K562 (cell line): Measurements from ENCODE around the gene CTNNA3. TPM values are rescaled to one million over a fixed set of nuclear protein-coding genes. Genes with fewer than 3 reads are reported as not detected.

Experiments used
- ATAC-seq: fragments of 200-7000 bp; cut with Tn5 transposase; 3 replicates; pipeline ENCODE4 v1.9.1; 2020; ENCODE audit warnings: moderate library complexity
- BruUV-seq: library from RNA; stranded (reverse); fragments of 400-500 nt; replicated peaks from 2 replicates; lab custom pipeline; 2021; lab: Mats Ljungman, UMichigan
- CTCF ChIA-PET: fragments of 300-600 bp; formaldehyde crosslinking; extraction: SDS; loops from one replicate; lab custom pipeline; 2021; ENCODE audit warnings: low intra/inter-chr PET ratio; lab: Yijun Ruan, JAX
- POLR2A ChIA-PET: fragments of 300-600, 350-650 bp; sonication (Branson Sonifier 250); formaldehyde crosslinking; extraction: SDS; loops from one replicate; lab custom pipeline; 2021; ENCODE audit warnings: antibody characterized with exemption, inconsistent platforms; lab: Yijun Ruan, JAX
- DNase-seq, 4 experiments: peaks; one replicate each; pipeline versions ENCODE4 v3.0.0 to v3.0.0-alpha.2; 2011 to 2018; ENCODE audit warnings: low spot score in 3 of 4, mixed read lengths in 3 of 4; ENCODE audit errors: extremely low read depth in 1 of 4
- FAIRE-seq: peaks from 2 replicates; lab custom pipeline; 2011; peaks lifted over from hg19 to GRCh38; lab: Jason Lieb, UNC
- H2AFZ ChIP-seq: 2 replicates; pipeline ENCODE4 v1.6.0; 2011; ENCODE audit warnings: low read depth, low read length, control low read depth, inconsistent platforms
- H3K27ac ChIP-seq: fragments of 200-600 bp; 3 replicates; pipeline ENCODE4 v1.8.0; 2011; ENCODE audit warnings: low read depth, mild to moderate bottlenecking, control low read depth, inconsistent platforms, low read length, moderate library complexity, mixed read lengths; ENCODE audit errors: extremely low read depth
- H3K27me3 ChIP-seq, 2 experiments: fragments of 300-600 bp in 1 of 2; 2 replicates in 1 of 2; 3 replicates in 1 of 2; pipeline versions ENCODE4 v1.6.0 to v1.8.0; 2011; ENCODE audit warnings: inconsistent platforms in 2 of 2, low read length in 2 of 2, mild to moderate bottlenecking in 1 of 2, mixed read lengths in 1 of 2, moderate library complexity in 1 of 2; ENCODE audit not compliant: control insufficient read depth in 2 of 2, insufficient read depth in 2 of 2
- H3K36me3 ChIP-seq: fragments of 300-600 bp; 3 replicates; pipeline ENCODE4 v1.8.0; 2011; ENCODE audit warnings: mild to moderate bottlenecking, low read length, inconsistent platforms; ENCODE audit not compliant: control insufficient read depth, insufficient read depth
- H3K4me1 ChIP-seq, 2 experiments: fragments of 200-600 bp in 1 of 2; replicated peaks in 1 of 2; 2 replicates in 1 of 2; 3 replicates in 1 of 2; pipeline versions ENCODE4 v1.5.1 to v1.8.0; 2011; ENCODE audit warnings: inconsistent platforms in 2 of 2, low read length in 2 of 2, mild to moderate bottlenecking in 1 of 2, mixed read lengths in 1 of 2, moderate library complexity in 1 of 2; ENCODE audit not compliant: control insufficient read depth in 2 of 2, insufficient read depth in 2 of 2
- H3K4me2 ChIP-seq: 2 replicates; pipeline ENCODE4 v1.6.1; 2011; ENCODE audit warnings: low read length, control low read depth, inconsistent platforms, mixed read lengths; ENCODE audit not compliant: insufficient read depth
- H3K4me3 ChIP-seq: fragments of 200-600 bp; sonication (generic), shearing (Covaris generic); 2 replicates; pipeline ENCODE4 v1.5.1; 2016; ENCODE audit warnings: control low read depth, inconsistent platforms
- H3K79me2 ChIP-seq: fragments of 200-600 bp; 3 replicates; pipeline ENCODE4 v1.8.0; 2011; ENCODE audit warnings: low read length, inconsistent platforms; ENCODE audit not compliant: control insufficient read depth, insufficient read depth
- H3K9ac ChIP-seq, 2 experiments: 2 replicates each; pipeline versions ENCODE4 v1.6.0 to v1.6.1; 2011; ENCODE audit warnings: low read depth in 2 of 2, low read length in 2 of 2, control low read depth in 1 of 2, inconsistent platforms in 1 of 2, mild to moderate bottlenecking in 1 of 2, mixed read lengths in 1 of 2; ENCODE audit not compliant: insufficient read depth in 1 of 2
- H3K9me1 ChIP-seq: one replicate; pipeline ENCODE4 v1.6.0; 2011; ENCODE audit warnings: inconsistent platforms, mild to moderate bottlenecking, low read length, moderate library complexity; ENCODE audit not compliant: control insufficient read depth, insufficient read depth
- H3K9me3 ChIP-seq: replicated peaks from 2 replicates; pipeline ENCODE4 v1.5.1; 2011; ENCODE audit warnings: low read depth, low read length, inconsistent platforms; ENCODE audit not compliant: control insufficient read depth, insufficient read depth
- H4K20me1 ChIP-seq: replicated peaks from 2 replicates; pipeline ENCODE4 v1.6.1; 2011; ENCODE audit warnings: low read length, inconsistent platforms, mixed read lengths; ENCODE audit not compliant: control insufficient read depth, insufficient read depth
- DACH1 ChIP-seq: fragments of 450-650 bp; IDR thresholded peaks from 2 replicates; pipeline ENCODE4 v1.6.1; 2018; ENCODE audit not compliant: partially characterized antibody
- FOXK2 ChIP-seq, 2 experiments: fragments of 450-650 bp; IDR thresholded peaks in 1 of 2; conservative IDR thresholded peaks in 1 of 2; 2 replicates each; pipeline ENCODE4 v1.6.1; 2016; ENCODE audit warnings: low read depth in 2 of 2, mild to moderate bottlenecking in 1 of 2
- FUS ChIP-seq: fragments of 200-400 bp; formaldehyde crosslinking; optimal IDR thresholded peaks from 2 replicates; pipeline ENCODE3; 2017; ENCODE audit warnings: low read depth, low read length
- HNRNPL ChIP-seq: fragments of 200-400 bp; formaldehyde crosslinking; IDR thresholded peaks from 2 replicates; pipeline ENCODE4 v1.6.1; 2017; ENCODE audit warnings: low read depth, mild to moderate bottlenecking, low read length
- PPARD ChIP-seq: fragments of 250-450 bp; sonication (Bioruptor Pico); IDR thresholded peaks from 2 replicates; pipeline ENCODE4 v1.8.0; 2022; ENCODE audit warnings: inconsistent platforms, mild to moderate bottlenecking, moderate library complexity
- PRMT5 ChIP-seq: sonication (generic); formaldehyde crosslinking; IDR thresholded peaks from 2 replicates; pipeline ENCODE4 v1.5.0; 2020; ENCODE audit warnings: missing genetic modification reagents
- SMAD2 ChIP-seq: fragments of 150-350 bp; IDR thresholded peaks from 2 replicates; pipeline ENCODE4 v1.6.1; 2014; ENCODE audit warnings: low read depth, mild to moderate bottlenecking, low read length
- TCF3 ChIP-seq: sonication (generic); formaldehyde crosslinking; IDR thresholded peaks from 2 replicates; pipeline ENCODE4 v1.4.0; 2020; ENCODE audit warnings: mild to moderate bottlenecking, missing genetic modification reagents
- ZC3H8 ChIP-seq: fragments of 450-650 bp; IDR thresholded peaks from 2 replicates; pipeline ENCODE4 v1.6.1; 2017
- ZKSCAN1 ChIP-seq: fragments of 150-350 bp; IDR thresholded peaks from 2 replicates; pipeline ENCODE4 v1.6.1; 2016; ENCODE audit warnings: low read depth, low read length
- ZNF184 ChIP-seq: sonication (generic); formaldehyde crosslinking; IDR thresholded peaks from 2 replicates; pipeline ENCODE4 v1.5.0; 2020; ENCODE audit warnings: missing genetic modification reagents
- ZNF24 ChIP-seq: fragments of 450-650 bp; IDR thresholded peaks from 2 replicates; pipeline ENCODE4 v1.6.1; 2016
- ZNF3 ChIP-seq: fragments of 250-450 bp; sonication (Bioruptor Pico); IDR thresholded peaks from 2 replicates; pipeline ENCODE4 v1.5.0; 2021; ENCODE audit warnings: mild to moderate bottlenecking, moderate library complexity
- ZNF324 ChIP-seq: fragments of 250-450 bp; sonication (Bioruptor Pico); IDR thresholded peaks from 2 replicates; pipeline ENCODE4 v1.4.0; 2020; ENCODE audit warnings: mild to moderate bottlenecking
- WGBS: fragments of 100-300 bp; shearing (Covaris generic); methylation state at CpG from one replicate; pipeline ENCODE4 v1.1.6; 2016; ENCODE audit warnings: low coverage, mixed read lengths; ENCODE audit not compliant: insufficient coverage; ENCODE audit errors: missing lambda C conversion rate; 5-methylcytosine and 5-hydroxymethylcytosine counted together
- in situ Hi-C: fragments of 300-500 bp; cut with MboI; formaldehyde crosslinking; loops from 4 replicates; pipeline ENCODE4 v1.15.0; 2018; ENCODE audit warnings: inconsistent platforms, mixed read lengths
- intact Hi-C: fragments of 100-400 bp; cut with micrococcal nuclease; formaldehyde crosslinking; loops from 2 replicates; pipeline ENCODE4 v1.14.2; 2022
- polyA plus RNA-seq, 8 experiments: library from polyadenylated mRNA; depleted of rRNA in 4 of 8; stranded (reverse) in 5 of 8; unstranded in 3 of 8; fragments of >200 nt; fragmentation: Nextera tagmentation in 2 of 8; fragmentation: Illumina TruSeq in 1 of 8; extraction: Ambion mirVana in 2 of 8; extraction: Trizol in 1 of 8; gene quantifications; 2 replicates each; pipeline versions ENCODE4 v1.2.1 to v1.2.3, GENCODE V29; 2011 to 2014; ENCODE audit warnings: inconsistent platforms in 1 of 8, missing spikeins in 1 of 8
- total RNA-seq, 7 experiments: library from RNA; depleted of rRNA in 6 of 7; stranded (reverse); fragments of >200 nt in 6 of 7; fragmentation: Illumina TruSeq in 2 of 7; extraction: Trizol in 2 of 7; gene quantifications; 2 replicates each; pipeline versions ENCODE4 v1.2.1 to v1.2.3, GENCODE V29; 2011 to 2021; ENCODE audit warnings: low replicate concordance in 1 of 7
- TF ChIP-seq, protein P1 (sequence below): fragments of 250-450 bp; sonication (Bioruptor Pico); IDR thresholded peaks from 2 replicates; pipeline ENCODE4 v1.6.1; 2021; ENCODE audit warnings: mild to moderate bottlenecking

Gene CTNNA3
- total and polyA plus RNA-seq, 9 of the 15 experiments (the other 6 are each of a cell fraction or from before 2014, with no cell fraction given): 0.04 TPM; not detected in 8

DNA sequence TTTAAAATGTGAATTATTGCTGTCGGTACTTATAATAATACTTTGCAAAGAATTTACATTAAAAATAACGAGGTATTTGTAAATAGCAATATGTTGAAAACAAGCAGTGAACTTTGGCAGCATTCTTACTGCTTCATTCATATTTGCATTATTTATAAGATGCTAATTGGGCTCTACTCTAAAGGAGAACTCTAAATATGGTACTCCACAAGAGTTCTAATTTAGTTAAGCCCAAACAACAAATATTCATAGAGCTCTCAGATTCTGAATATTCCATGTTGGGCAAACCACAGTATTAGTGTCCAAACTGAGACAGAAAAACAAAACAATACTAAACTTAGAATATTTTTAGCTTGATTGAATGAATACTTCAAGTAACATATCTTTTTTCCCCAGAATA lies 1674.6 kb downstream of the CTNNA3 start:
- Histone ChIP-seq H3K4me3 (no peak overlapping the region), H3K9me3 (no peaks in the 10 kb centered on the region), H3K27ac (no peak overlapping the region), H3K4me2 (no peak overlapping the region), H4K20me1 (no peaks in the 10 kb centered on the region), H3K9ac (no peak overlapping the region), H3K27me3 (no peaks in the 10 kb centered on the region), H2AFZ (no peak overlapping the region), H3K36me3 (no peaks in the 10 kb centered on the region), H3K9me1 (no peaks in the 10 kb centered on the region), H3K4me1 (no peaks in the 10 kb centered on the region), H3K79me2 (no peaks in the 10 kb centered on the region)
- intact Hi-C loops: no loop called here
- in situ Hi-C loops: no loop called here
- POLR2A ChIA-PET: no interaction called here
- ATAC-seq (no peak), FAIRE-seq (no peak), DNase-seq (no peak)
- TF ChIP-seq PRMT5 (CRISPR knock-in tag) (no peak), SMAD2 (no peak), ZNF3 (CRISPR knock-in tag) (no peak), DACH1 (no peak), FUS (no peak), ZC3H8 (no peak), ZNF184 (CRISPR knock-in tag) (no peak), ZNF324 (CRISPR knock-in tag) (no peak), HNRNPL (no peak), FOXK2 (conservative IDR thresholded peaks at IDR 0.05 in 1 of 2, IDR thresholded peaks at IDR 0.05 in 1 of 2; ENCODE audit: low read depth in 2 of 2) (no peak), ZNF24 (no peak), TCF3 (no peak), PPARD (CRISPR knock-in tag) (no peak), ZKSCAN1 (no peak)
- TF ChIP-seq, protein P1, sequence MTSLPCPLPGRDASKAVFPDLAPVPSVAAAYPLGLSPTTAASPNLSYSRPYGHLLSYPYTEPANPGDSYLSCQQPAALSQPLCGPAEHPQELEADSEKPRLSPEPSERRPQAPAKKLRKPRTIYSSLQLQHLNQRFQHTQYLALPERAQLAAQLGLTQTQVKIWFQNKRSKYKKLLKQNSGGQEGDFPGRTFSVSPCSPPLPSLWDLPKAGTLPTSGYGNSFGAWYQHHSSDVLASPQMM (CRISPR knock-in tag): no peak
- WGBS: 3% methylated on average over 2 of the region's 2 CpGs
- BruUV-seq: no TSS peak
- CTCF ChIA-PET: no interaction called here
